DMS53 treated with DMSO at 0.1 percent for 48 hours (cell line): ENCODE data around the gene BAIAP3.
"Not testable (repeated sequence)": the region's sequence is repeated elsewhere in the genome, so short reads cannot be mapped to it uniquely, and the experiment has no call there.

Source experiments
- DNase-seq: peaks from one replicate; lab custom pipeline; 2025; ENCODE audit not compliant: unreplicated experiment; lab: John Stamatoyannopoulos, UW

The BAIAP3 gene

GRCh38 chr16:1317479-1318267 lies 15.8 kb upstream of the BAIAP3 start:
- no peak for DNase-seq

GRCh38 chr16:1318268-1318545 lies 15.2 kb upstream of the BAIAP3 start:
- DNase-seq, result no peak

DNA sequence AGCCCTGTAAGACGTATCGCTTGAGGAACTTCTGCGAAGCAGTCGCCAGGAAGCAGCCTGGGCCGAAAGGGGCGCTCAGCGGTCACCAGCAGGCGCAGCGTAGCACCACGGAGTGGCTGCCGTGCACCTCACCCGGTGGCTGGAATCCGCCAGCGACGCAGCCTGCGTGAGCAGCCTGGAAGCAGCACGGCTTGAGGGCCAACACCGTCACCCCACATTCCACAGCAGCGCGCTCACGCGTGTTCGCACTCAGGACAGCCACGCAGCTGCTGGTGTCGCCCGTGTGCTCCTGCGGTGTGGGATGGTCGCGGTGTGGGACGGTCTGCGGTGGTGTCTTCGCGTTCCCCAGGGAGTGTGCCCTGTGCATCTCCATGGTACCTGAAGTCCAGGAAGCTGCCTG lies 14.4 kb upstream of the BAIAP3 start:
- no peak for DNase-seq

- no peak for DNase-seq
These were observed 13.3 kb upstream of the BAIAP3 start for GRCh38 chr16:1320097-1320496.

GRCh38 chr16:1320658-1321240 lies 12.7 kb upstream of the BAIAP3 start:
- DNase-seq, result no peak

GRCh38 chr16:1322407-1322806 lies 11.0 kb upstream of the BAIAP3 start:
- DNase-seq, result no peak

- no peak for DNase-seq
These were observed 9.9 kb upstream of the BAIAP3 start for GRCh38 chr16:1323296-1324239.

DNA sequence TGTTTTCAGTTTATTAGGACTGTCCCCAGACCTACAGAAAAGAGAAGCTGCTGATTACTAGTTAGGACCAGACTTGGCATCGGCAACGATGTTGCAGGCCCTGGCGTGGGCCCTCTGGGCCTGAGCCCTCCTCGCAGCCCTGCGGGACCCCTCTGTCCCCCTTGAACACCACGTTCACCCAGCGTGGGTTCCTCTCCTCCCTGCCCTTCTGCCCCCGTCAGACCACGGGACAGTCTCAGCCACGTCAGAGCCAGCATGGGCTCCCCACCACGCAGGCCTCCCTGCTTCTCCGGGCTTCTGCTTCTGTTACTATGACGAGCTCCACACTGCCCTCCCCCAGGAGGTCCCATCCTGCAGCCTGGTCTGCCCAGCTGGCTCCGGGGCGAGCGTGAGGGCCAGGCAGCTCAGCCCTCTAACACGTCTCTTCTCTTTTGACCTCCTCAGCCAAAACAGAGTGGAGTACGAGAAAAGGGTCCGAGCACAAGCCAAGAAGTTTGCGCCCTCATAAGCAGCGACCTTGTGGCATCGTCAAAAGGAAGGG lies 9.1 kb upstream of the BAIAP3 start:
- no peak for DNase-seq

DNA sequence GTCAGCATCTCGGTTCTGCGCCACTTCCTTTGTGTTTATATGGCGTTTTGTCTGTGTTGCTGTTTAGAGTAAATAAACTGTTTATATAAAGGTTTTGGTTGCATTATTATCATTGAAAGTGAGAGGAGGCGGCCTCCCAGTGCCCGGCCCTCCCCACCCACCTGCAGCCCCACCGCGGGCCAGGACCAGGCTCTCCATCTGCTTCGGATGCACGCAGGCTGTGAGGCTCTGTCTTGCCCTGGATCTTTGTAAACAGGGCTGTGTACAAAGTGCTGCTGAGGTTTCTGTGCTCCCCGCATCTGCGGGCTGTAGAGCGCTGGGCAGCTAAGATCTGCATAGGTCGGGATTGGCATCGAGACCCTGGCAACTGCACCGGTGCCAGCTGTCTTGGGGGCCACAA lies 8.2 kb upstream of the BAIAP3 start:
- DNase-seq, result no peak

DNA sequence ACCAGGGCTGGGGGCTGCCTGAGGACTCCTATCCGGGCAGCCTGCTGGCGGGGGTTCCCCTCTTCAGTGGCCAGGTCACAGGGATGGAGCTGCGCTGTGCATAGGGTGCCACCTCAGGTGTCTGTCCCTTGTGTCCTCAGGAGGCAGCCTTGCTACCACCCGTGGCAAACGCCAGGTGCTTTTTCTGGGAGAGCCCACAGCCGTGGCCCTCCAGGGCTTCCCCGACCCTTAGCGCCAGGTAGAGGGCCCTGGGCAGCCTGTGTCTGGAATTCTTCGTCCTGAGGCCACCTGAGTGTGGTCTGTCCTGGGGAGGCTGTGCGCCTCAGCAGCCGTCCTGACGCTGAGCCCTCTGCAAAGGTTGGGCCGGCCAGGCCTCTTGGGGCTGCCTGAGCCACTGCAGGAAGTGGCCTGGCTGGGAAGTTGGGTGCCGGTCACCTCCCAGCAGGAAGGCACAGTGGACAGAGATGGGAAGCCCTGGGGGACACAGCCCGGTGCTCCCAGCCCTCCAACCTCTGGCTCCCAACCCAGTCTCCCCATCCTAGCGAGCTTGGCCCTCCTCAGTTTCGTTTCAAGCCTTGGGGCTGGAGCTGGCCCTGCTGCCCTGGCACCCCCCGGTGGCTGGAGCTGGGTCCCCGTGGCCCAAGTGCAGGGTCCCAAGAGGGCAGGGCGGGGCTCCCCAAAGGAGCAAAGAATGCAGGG lies 7.6 kb upstream of the BAIAP3 start:
- DNase-seq, result no peak

DNA sequence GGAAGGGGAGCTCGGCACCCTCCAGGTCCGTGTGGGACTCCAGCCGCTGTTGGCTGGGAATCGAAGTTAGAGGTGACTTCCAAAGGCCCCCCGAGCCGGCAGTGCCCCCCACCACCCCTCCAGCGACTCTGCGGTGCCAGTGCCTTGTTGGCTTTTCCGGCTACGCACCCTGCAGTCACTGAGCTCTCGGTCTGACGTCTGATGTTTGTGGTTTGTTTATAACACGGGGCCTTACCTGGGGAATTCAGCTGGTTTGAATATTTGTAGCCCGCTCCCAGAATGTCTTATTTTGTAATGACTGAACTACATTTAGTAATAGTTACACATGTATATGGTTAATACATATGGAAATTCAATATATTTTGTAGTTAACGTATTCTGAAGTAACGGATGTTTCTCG lies 7.1 kb upstream of the BAIAP3 start:
- DNase-seq, result no peak

DNA sequence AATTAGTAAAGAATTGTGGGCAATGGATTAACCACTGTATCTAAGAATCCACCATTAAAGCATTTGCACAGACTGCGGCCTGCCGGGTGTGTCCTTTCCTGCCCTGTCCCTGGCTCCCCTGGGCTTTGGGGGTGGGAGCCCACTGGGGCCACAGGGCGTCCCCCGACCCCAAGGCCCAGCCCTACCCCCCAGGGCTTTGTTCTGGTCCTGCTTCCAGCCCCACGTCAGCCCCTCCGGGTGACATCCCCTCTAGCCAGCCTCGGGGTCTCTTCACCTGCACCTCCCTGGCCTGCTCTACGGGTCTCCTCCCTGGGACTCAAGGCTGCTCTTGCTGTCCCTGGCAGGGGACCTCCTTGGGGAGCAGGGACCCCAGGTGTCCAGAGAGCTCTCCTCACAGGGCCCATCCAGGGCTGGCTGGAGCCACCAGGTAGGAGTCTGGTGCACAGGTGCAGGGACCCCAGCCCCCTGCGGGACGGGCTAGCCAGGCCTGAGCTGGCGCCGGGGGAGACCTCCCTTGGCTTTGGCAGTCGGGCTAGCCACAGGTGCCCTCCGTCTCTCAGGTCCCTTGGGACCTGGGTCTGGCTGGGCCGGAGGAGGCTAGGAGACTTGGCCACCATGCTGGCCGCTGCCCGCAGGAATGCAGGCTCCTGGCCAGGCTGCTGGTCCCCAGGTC lies 6.4 kb upstream of the BAIAP3 start:
- DNase-seq, result no peak

DNA sequence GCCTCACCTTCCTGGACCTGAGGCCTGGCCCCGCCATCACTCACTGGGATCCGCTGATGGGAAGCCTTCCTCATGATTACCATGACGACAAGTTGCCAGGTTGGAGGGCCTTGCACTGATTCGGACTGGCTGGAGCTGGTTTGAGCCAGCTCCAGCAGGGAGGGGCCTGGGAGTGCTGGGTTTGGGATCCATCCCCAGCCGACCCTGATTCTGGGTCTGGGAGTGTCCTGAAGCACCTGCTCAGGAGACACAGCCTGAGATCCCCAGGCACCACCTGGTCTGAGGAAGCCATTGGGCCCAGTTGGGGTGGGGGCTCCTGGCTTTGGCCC lies 5.9 kb upstream of the BAIAP3 start:
- no peak for DNase-seq

DNA sequence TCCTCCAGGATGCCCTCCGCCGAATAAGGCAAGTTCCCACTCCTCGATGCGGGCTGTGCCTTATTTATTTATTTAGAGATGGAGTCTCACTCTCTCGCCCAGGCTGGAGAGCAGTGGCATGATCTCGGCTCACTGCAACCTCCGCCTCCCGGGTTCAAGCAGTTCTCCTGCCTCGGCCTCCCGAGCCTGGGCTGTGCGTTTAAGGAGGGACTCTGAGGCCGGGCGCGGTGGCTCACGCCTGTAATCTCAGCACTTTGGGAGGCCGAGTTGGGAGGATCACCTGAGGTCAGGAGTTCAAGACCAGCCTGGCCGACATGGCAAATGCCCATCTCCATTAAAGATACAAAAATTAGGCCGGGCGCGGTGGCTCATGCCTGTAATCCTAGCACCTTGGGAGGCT lies 5.3 kb upstream of the BAIAP3 start:
- not testable (repeated sequence) for DNase-seq

DNA sequence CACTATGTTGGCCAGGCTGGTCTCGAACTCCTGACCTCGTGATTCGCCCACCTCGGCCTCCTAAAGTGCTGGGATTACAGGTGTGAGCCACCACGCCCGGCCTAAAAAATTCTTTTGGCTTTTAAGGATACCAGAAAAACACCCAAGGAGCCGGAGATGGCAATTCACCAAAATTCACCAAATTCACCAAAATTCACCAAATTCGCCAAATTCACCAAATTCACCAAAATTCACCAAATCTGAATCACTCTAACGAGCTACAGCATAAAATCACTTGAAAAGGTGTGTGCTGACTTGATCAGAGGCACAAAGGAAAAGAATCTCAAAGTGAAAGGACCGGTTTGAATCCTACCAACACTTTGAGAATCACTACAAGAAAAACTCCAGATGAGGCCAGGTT lies 4.5 kb upstream of the BAIAP3 start:
- not testable (repeated sequence) for DNase-seq

GRCh38 chr16:1330260-1330914 lies 3.1 kb upstream of the BAIAP3 start:
- DNase-seq, result no peak

GRCh38 chr16:1330931-1331711 lies 2.3 kb upstream of the BAIAP3 start:
- no peak for DNase-seq

DNA sequence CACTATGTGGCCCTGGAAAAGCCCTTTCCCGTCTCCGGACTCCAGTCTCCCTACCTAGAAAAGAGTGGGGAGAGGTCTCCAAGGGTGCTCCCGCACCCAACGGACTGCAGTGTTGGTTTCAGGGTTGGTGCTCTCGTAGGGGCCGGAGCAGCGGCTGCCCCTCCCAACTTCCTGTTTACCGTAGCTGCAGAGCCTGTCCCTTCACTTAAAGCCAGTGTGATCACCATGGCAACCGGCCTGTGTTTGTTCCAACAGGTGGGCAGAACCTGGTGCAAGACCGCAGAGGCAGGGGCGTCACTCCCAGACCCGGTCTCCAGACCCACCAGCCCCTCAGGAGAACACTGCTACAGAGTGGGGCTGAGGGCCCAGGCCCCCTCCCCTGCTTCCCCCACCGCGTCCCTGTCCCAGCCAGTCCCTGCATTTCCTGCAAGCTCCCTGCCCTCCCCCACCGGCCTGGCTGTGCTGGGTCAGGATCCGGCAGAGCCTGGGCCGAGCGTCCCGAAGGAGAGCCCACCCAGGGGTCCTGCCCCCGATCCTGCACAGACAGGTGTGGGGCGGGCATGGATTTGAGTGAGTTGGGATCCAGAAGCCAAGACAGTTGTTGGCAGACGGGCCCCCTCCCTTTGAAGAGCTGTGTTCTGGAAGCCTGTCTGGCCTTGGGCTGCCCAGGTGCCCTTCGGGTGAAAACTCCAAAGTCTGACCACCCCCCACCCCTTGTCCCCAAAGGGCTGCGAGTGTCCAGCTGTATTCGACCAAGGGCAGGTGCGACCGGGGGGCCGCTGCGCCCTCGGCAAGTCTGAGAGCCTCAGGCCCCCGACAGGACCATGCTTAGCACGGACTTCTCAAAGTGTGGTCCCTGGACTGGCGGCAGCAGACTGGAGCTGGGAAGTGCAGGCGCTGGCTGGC lies 1.5 kb upstream of the BAIAP3 start:
- peak; percentile 87 for DNase-seq
